HL-60 (cell line): ENCODE measurements around the gene CSF1R.

Experiments
- DNase-seq, 2 experiments: peaks; one replicate each; pipeline ENCODE4 v3.0.0-alpha.2; 2010 to 2020; ENCODE audit warnings: low read depth in 1 of 2, low spot score in 1 of 2
- H3K27ac ChIP-seq: fragments of 250-450 bp; sonication (Bioruptor Pico); replicated peaks from 2 replicates; pipeline ENCODE4 v1.5.1; 2020; ENCODE audit warnings: mild to moderate bottlenecking, moderate library complexity
- H3K27me3 ChIP-seq: fragments of 250-450 bp; sonication (Bioruptor Pico); 2 replicates; pipeline ENCODE4 v1.5.1; 2021; ENCODE audit warnings: mild to moderate bottlenecking, moderate library complexity; ENCODE audit not compliant: insufficient read depth, poor library complexity, severe bottlenecking
- H3K4me3 ChIP-seq: replicated peaks from 2 replicates; pipeline ENCODE4 v1.5.1; 2011; ENCODE audit warnings: mild to moderate bottlenecking, control low read depth, low read length; ENCODE audit not compliant: insufficient read depth
- CTCF ChIP-seq: IDR thresholded peaks from one replicate; pipeline ENCODE4 v1.5.1; 2011; ENCODE audit warnings: low read length, control low read depth, inconsistent platforms; ENCODE audit not compliant: insufficient read depth
- GABPA ChIP-seq: IDR thresholded peaks from 2 replicates; pipeline ENCODE4 v1.6.1; 2012; ENCODE audit warnings: low read depth
- POLR2AphosphoS5 ChIP-seq: IDR thresholded peaks from 2 replicates; pipeline ENCODE4 v1.6.1; 2012; ENCODE audit warnings: low read depth
- REST ChIP-seq: IDR thresholded peaks from 2 replicates; pipeline ENCODE4 v1.6.1; 2012; ENCODE audit warnings: low read depth; ENCODE audit not compliant: insufficient replicate concordance
- SPI1 ChIP-seq: IDR thresholded peaks from 2 replicates; pipeline ENCODE4 v1.6.1; 2012; ENCODE audit warnings: low read depth, mild to moderate bottlenecking, borderline replicate concordance

The CSF1R gene

GRCh38 chr5:150125334-150125733 is 39.0 kb upstream of the CSF1R start:
- Histone ChIP-seq H3K4me3 (no peak overlapping the region), H3K27ac (no peak overlapping the region), H3K27me3 (no peaks in the 10 kb centered on the region)
- TF ChIP-seq POLR2AphosphoS5 (no peak), GABPA (no peak), CTCF (no peak), SPI1 (no peak), REST (no peak)
- DNase-seq: no peak

- Histone ChIP-seq H3K4me3 (no peak overlapping the region), H3K27ac (no peak overlapping the region), H3K27me3 (no peaks in the 10 kb centered on the region)
- no peak for TF ChIP-seq SPI1
- TF ChIP-seq POLR2AphosphoS5: no peak
- no peak for DNase-seq
Measured at GRCh38 chr5:150124596-150124995, 38.2 kb upstream of the CSF1R start.

GRCh38 chr5:150124111-150124557 is 37.8 kb upstream of the CSF1R start:
- H3K27me3 ChIP-seq: no peaks in the 10 kb centered on the region
- TF ChIP-seq REST (no peak), GABPA (no peak), SPI1 (no peak), CTCF (no peak), POLR2AphosphoS5 (no peak)
- H3K27ac ChIP-seq: no peak overlapping the region
- no peak overlapping the region for H3K4me3 ChIP-seq
- DNase-seq: no peak

GRCh38 chr5:150123542-150123941 is 37.2 kb upstream of the CSF1R start:
- H3K27ac ChIP-seq: no peak overlapping the region
- no peak for TF ChIP-seq CTCF
- no peak for TF ChIP-seq GABPA
- H3K27me3 ChIP-seq: no peaks in the 10 kb centered on the region
- no peak for DNase-seq
- no peak overlapping the region for H3K4me3 ChIP-seq
